ENCODE results near the gene DLGAP4.

DNA sequence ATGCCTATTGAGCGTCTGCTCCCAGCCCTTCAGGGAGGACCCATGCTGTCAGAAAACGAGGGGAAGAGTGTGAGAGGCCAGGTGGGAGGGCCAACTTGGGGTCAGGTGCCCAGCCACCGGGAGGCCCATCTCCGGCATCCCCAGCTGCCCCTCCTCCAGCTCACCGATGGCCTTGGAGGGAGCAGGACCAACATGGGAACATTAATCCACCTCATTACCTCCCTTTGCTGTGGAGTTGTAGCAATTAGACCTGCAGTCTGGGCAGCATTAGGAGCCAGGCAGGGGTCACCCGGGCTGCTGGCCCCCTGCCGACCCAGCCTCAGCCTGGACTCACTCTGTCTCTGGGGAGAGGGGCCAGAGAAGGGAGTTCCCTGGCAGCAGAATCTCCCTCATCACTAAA lies 25.1 kb downstream of the DLGAP4 start:
- no peak for TF ChIP-seq CTBP1 (IDR thresholded peaks at IDR 0.05; ENCODE audit: borderline replicate concordance)
- TF ChIP-seq FOXK2 (IDR thresholded peaks at IDR 0.05), result no peak
- no peak for TF ChIP-seq FOXM1 (IDR thresholded peaks at IDR 0.05; ENCODE audit: borderline replicate concordance)
- TF ChIP-seq SUZ12 (IDR thresholded peaks at IDR 0.05), result no peak
- no peak for TF ChIP-seq BHLHE40 (IDR thresholded peaks at IDR 0.05; ENCODE audit: borderline replicate concordance)
- TF ChIP-seq HDGF (IDR thresholded peaks at IDR 0.05; ENCODE audit: borderline replicate concordance), result no peak
- TF ChIP-seq, protein P1, sequence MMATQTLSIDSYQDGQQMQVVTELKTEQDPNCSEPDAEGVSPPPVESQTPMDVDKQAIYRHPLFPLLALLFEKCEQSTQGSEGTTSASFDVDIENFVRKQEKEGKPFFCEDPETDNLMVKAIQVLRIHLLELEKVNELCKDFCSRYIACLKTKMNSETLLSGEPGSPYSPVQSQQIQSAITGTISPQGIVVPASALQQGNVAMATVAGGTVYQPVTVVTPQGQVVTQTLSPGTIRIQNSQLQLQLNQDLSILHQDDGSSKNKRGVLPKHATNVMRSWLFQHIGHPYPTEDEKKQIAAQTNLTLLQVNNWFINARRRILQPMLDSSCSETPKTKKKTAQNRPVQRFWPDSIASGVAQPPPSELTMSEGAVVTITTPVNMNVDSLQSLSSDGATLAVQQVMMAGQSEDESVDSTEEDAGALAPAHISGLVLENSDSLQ (IDR thresholded peaks at IDR 0.05), result no peak
- no peak for TF ChIP-seq TARDBP (IDR thresholded peaks at IDR 0.05)
- no peak for TF ChIP-seq FOXA1 (IDR thresholded peaks at IDR 0.05)
- no peak for TF ChIP-seq L3MBTL2 (conservative IDR thresholded peaks at IDR 0.05)
